Activated T-cell treated with anti-CD3 and anti-CD28 coated beads, Interleukin-2, amount 50 U/mL, for 4 hours (primary cell): Measurements from ENCODE around the gene DHRSX. TPM values are rescaled to one million over a fixed set of nuclear protein-coding genes. Genes with fewer than 3 reads are reported as not detected.
"Not testable (repeated sequence)": the region's sequence is repeated elsewhere in the genome, so short reads cannot be mapped to it uniquely, and the experiment has no call there.

Source experiments
- ATAC-seq, 2 donors: fragments of 200-7000 bp; cut with Tn5 transposase; one replicate each; pipeline ENCODE4 v1.10.0; 2021
- DNase-seq: peaks from one replicate; pipeline ENCODE4 v3.0.0-alpha.2; 2020
- H3K27me3 Mint-ChIP-seq: one replicate; pipeline ENCODE4 v1.8.0; 2021; ENCODE audit warnings: low read depth, mixed read lengths
- H3K36me3 Mint-ChIP-seq: one replicate; pipeline ENCODE4 v1.8.0; 2022; ENCODE audit warnings: mixed read lengths; ENCODE audit not compliant: insufficient read depth
- H3K4me1 Mint-ChIP-seq: one replicate; pipeline ENCODE4 v1.8.0; 2021; ENCODE audit warnings: low read depth, mixed read lengths
- H3K4me3 Mint-ChIP-seq: one replicate; pipeline ENCODE4 v1.8.0; 2021; ENCODE audit warnings: mild to moderate bottlenecking, moderate library complexity, mixed read lengths
- H3K9me3 Mint-ChIP-seq: one replicate; pipeline ENCODE4 v1.8.0; 2021; ENCODE audit warnings: mixed read lengths
- total RNA-seq, 3 donors: library from RNA; stranded (reverse); gene quantifications; one replicate each; pipeline ENCODE4 v1.2.1, GENCODE V29; 2021

The DHRSX gene
- total RNA-seq, 3 donors from 2014 or later = 19.3 to 23.2 (median 22.0) TPM

- not testable (repeated sequence) for H3K9me3 Mint-ChIP-seq, DNase-seq, H3K4me1 Mint-ChIP-seq, H3K4me3 Mint-ChIP-seq, H3K27me3 Mint-ChIP-seq, ATAC-seq
- peaks cover 10% of the 10 kb centered on the region for H3K36me3 Mint-ChIP-seq
Measured at GRCh38 chrX:2481597-2481996, 19.2 kb downstream of the DHRSX start.

GRCh38 chrX:2479982-2480381 is 20.8 kb downstream of the DHRSX start:
- not testable (repeated sequence) for DNase-seq, H3K36me3 Mint-ChIP-seq, H3K27me3 Mint-ChIP-seq, H3K4me3 Mint-ChIP-seq, H3K9me3 Mint-ChIP-seq, H3K4me1 Mint-ChIP-seq, ATAC-seq

- Mint-ChIP-seq H3K4me1 (peaks cover 5% of the 10 kb centered on the region), H3K9me3 (peaks cover 7% of the 10 kb centered on the region), H3K27me3 (no peaks in the 10 kb centered on the region), H3K4me3 (no peak overlapping the region), H3K36me3 (peaks cover 9% of the 10 kb centered on the region)
- DNase-seq = no peak
- no peak for ATAC-seq
Measured at GRCh38 chrX:2479420-2479780, 21.4 kb downstream of the DHRSX start.

GRCh38 chrX:2478546-2479419 is 22.0 kb downstream of the DHRSX start:
- no peak for ATAC-seq
- no peaks in the 10 kb centered on the region for H3K27me3 Mint-ChIP-seq
- peaks cover 7% of the 10 kb centered on the region for H3K4me1 Mint-ChIP-seq
- DNase-seq = no peak
- peaks cover 7% of the 10 kb centered on the region for H3K9me3 Mint-ChIP-seq
- no peak overlapping the region for H3K4me3 Mint-ChIP-seq
- H3K36me3 Mint-ChIP-seq = peaks cover 9% of the 10 kb centered on the region

- not testable (repeated sequence) for H3K27me3 Mint-ChIP-seq, H3K4me1 Mint-ChIP-seq, H3K36me3 Mint-ChIP-seq, H3K4me3 Mint-ChIP-seq, H3K9me3 Mint-ChIP-seq, ATAC-seq, DNase-seq
Measured at GRCh38 chrX:2477313-2477712, 23.5 kb downstream of the DHRSX start.

- peaks cover 7% of the 10 kb centered on the region for H3K36me3 Mint-ChIP-seq
Measured at GRCh38 chrX:2474963-2475726, 25.6 kb downstream of the DHRSX start.

GRCh38 chrX:2474280-2474962 is 26.4 kb downstream of the DHRSX start:
- H3K4me1 Mint-ChIP-seq = peaks cover 8% of the 10 kb centered on the region
- DNase-seq (no peak), ATAC-seq (no peak)
- H3K27me3 Mint-ChIP-seq = no peaks in the 10 kb centered on the region
- H3K9me3 Mint-ChIP-seq = no peaks in the 10 kb centered on the region
- H3K4me3 Mint-ChIP-seq = no peak overlapping the region
- H3K36me3 Mint-ChIP-seq = peaks cover 5% of the 10 kb centered on the region

More at GRCh38 chrX:2474963-2475726, 25.6 kb downstream of the DHRSX start:
- Mint-ChIP-seq H3K27me3 (no peaks in the 10 kb centered on the region), H3K9me3 (peaks cover 6% of the 10 kb centered on the region), H3K4me1 (peaks cover 8% of the 10 kb centered on the region), H3K4me3 (no peak overlapping the region)
- DNase-seq (no peak), ATAC-seq (no peak)

GRCh38 chrX:2473064-2473463 is 27.7 kb downstream of the DHRSX start:
- H3K4me1 Mint-ChIP-seq, H3K27me3 Mint-ChIP-seq, H3K9me3 Mint-ChIP-seq, DNase-seq, ATAC-seq, H3K4me3 Mint-ChIP-seq: not testable (repeated sequence)
- H3K36me3 Mint-ChIP-seq = peaks cover 12% of the 10 kb centered on the region

GRCh38 chrX:2471641-2472040 is 29.1 kb downstream of the DHRSX start:
- ATAC-seq (no peak), DNase-seq (no peak)
- Mint-ChIP-seq H3K36me3 (peaks cover 14% of the 10 kb centered on the region), H3K4me1 (peaks cover 5% of the 10 kb centered on the region), H3K9me3 (no peaks in the 10 kb centered on the region), H3K4me3 (no peak overlapping the region), H3K27me3 (no peaks in the 10 kb centered on the region)

GRCh38 chrX:2471126-2471525 is 29.6 kb downstream of the DHRSX start:
- peaks cover 14% of the 10 kb centered on the region for H3K36me3 Mint-ChIP-seq
- ATAC-seq, H3K9me3 Mint-ChIP-seq, H3K4me1 Mint-ChIP-seq, DNase-seq, H3K4me3 Mint-ChIP-seq, H3K27me3 Mint-ChIP-seq: not testable (repeated sequence)

GRCh38 chrX:2469852-2470251 is 30.9 kb downstream of the DHRSX start:
- not testable (repeated sequence) for DNase-seq, H3K4me3 Mint-ChIP-seq, ATAC-seq, H3K27me3 Mint-ChIP-seq, H3K4me1 Mint-ChIP-seq, H3K9me3 Mint-ChIP-seq
- peaks cover 14% of the 10 kb centered on the region for H3K36me3 Mint-ChIP-seq

- ATAC-seq (no peak), DNase-seq (no peak)
- H3K4me1 Mint-ChIP-seq = peaks cover 5% of the 10 kb centered on the region
- peaks cover 14% of the 10 kb centered on the region for H3K36me3 Mint-ChIP-seq
- no peaks in the 10 kb centered on the region for H3K27me3 Mint-ChIP-seq
- no peak overlapping the region for H3K4me3 Mint-ChIP-seq
- H3K9me3 Mint-ChIP-seq = no peaks in the 10 kb centered on the region
Measured at GRCh38 chrX:2469196-2469685, 31.5 kb downstream of the DHRSX start.

- Mint-ChIP-seq H3K9me3 (no peaks in the 10 kb centered on the region), H3K4me3 (no peak overlapping the region), H3K27me3 (no peaks in the 10 kb centered on the region), H3K4me1 (peaks cover 2% of the 10 kb centered on the region), H3K36me3 (peaks cover 14% of the 10 kb centered on the region)
- no peak for DNase-seq
- ATAC-seq = no peak
Measured at GRCh38 chrX:2468261-2469195, 32.2 kb downstream of the DHRSX start.
